Mucosa of descending colon (tissue), 3 donors: ENCODE measurements around the gene SERPINE2. TPM values are rescaled to one million over a fixed set of nuclear protein-coding genes. Genes with fewer than 3 reads are reported as not detected.

Experiments used
- ATAC-seq: fragments of 200-7000 bp; cut with Tn5 transposase; one replicate; pipeline ENCODE4 v1.9.1; 2020; ENCODE audit warnings: mild to moderate bottlenecking, moderate library complexity
- DNase-seq, 3 donors: peaks; one replicate each; pipeline ENCODE4 v3.0.0-alpha.2; 2020
- H3K36me3 ChIP-seq: fragments of 200-600 bp; one replicate; pipeline ENCODE4 v1.8.0; 2021; ENCODE audit warnings: low read depth, mild to moderate bottlenecking
- H3K4me1 ChIP-seq: fragments of 200-600 bp; one replicate; pipeline ENCODE4 v1.8.0; 2021; ENCODE audit warnings: low read depth, mild to moderate bottlenecking
- H3K4me3 ChIP-seq: fragments of 200-600 bp; one replicate; pipeline ENCODE4 v1.8.0; 2021; ENCODE audit warnings: mild to moderate bottlenecking
- H3K9me3 ChIP-seq: fragments of 200-600 bp; one replicate; pipeline ENCODE4 v1.8.0; 2021; ENCODE audit warnings: mild to moderate bottlenecking
- CTCF ChIP-seq: fragments of 200-600 bp; IDR thresholded peaks from one replicate; pipeline ENCODE4 v1.8.0; 2022; ENCODE audit warnings: antibody characterized with exemption, mild to moderate bottlenecking
- intact Hi-C, 2 donors: fragments of 100-400 bp; cut with DNase I in 1 of 2; cut with micrococcal nuclease in 1 of 2; formaldehyde crosslinking; loops; one replicate each; pipeline versions ENCODE4 v1.11.0 to v1.11.1; 2022; cut with DNase I, micrococcal nuclease
- total RNA-seq, 3 donors: library from RNA; stranded (reverse); fragmentation: NEBNext Ultra II Directional in 2 of 3; extraction: Animal tissue kit (Norgen Biotek cat#: 25700) in 2 of 3; gene quantifications; one replicate each; pipeline versions ENCODE4 v1.2.1 to v1.2.4, GENCODE V29; 2021 to 2023
- donor health status: DM: no; HTN: no; CAD: no; lungs with moderate emphysema.
- donor health status: DM: no; HTN: no; CAD: no.
- donor health status: DM: no; HTN: yes; CAD: no.

The SERPINE2 gene
- total RNA-seq, 3 donors from 2014 or later, result 10.6 to 15.9 (median 12.4) TPM

- TF ChIP-seq CTCF, result no peak
- Histone ChIP-seq H3K36me3 (no peaks in the 10 kb centered on the region), H3K9me3 (peaks cover 5% of the 10 kb centered on the region), H3K4me3 (no peak overlapping the region), H3K4me1 (peaks cover 14% of the 10 kb centered on the region)
- ATAC-seq, result no peak
- no peak for DNase-seq
- intact Hi-C loops, result no loop called here
Measured at GRCh38 chr2:223925106-223925505, 114.0 kb downstream of the SERPINE2 start.

Other genes with a start within 250 kb of the SERPINE2 start
- 1 to 10 TPM; 3.5 to 8.6 (median 5.0) TPM for gene AP1S3, start 201.7 kb downstream of the SERPINE2 start, total RNA-seq
- gene WDFY1, start 94.0 kb downstream of the SERPINE2 start, total RNA-seq, result 10 to 100 TPM; 49.0 to 66.7 (median 65.8) TPM
- gene MRPL44, start 81.8 kb downstream of the SERPINE2 start, total RNA-seq, result 10 to 100 TPM; 23.8 to 31.9 (median 27.6) TPM